ENCODE data around the gene SYCE3. TPM values are rescaled to one million over a fixed set of nuclear protein-coding genes. Genes with fewer than 3 reads are reported as not detected.

The SYCE3 gene
- total and polyA plus RNA-seq, 9 of the 15 experiments (the other 6 are each of a cell fraction or from before 2014, with no cell fraction given): 0.56 TPM; not detected in 8

- H3K9me3 ChIP-seq (replicated peaks; ENCODE audit: control insufficient read depth, insufficient read depth, low read depth, low read length): no peaks in the 10 kb centered on the region
- WGBS (ENCODE audit: insufficient coverage, low coverage, missing lambda C conversion rate): 86% methylated on average over 19 of the region's 23 CpGs
- FAIRE-seq: no peak
- H3K9ac ChIP-seq (ENCODE audit: insufficient read depth in 1 of 2, low read depth in 2 of 2, low read length in 2 of 2): no peak overlapping the region
- H4K20me1 ChIP-seq (replicated peaks; ENCODE audit: control insufficient read depth, insufficient read depth, low read length): no peaks in the 10 kb centered on the region
- no peak overlapping the region for H3K4me3 ChIP-seq
- no peak for TF ChIP-seq SRSF3 (IDR thresholded peaks at IDR 0.05; ENCODE audit: insufficient read depth, low read length)
- TF ChIP-seq HNRNPL (IDR thresholded peaks at IDR 0.05; ENCODE audit: low read depth, low read length): no peak
- TF ChIP-seq TGIF2 (CRISPR knock-in tag; IDR thresholded peaks at IDR 0.05): no peak
- DNase-seq (ENCODE audit: extremely low read depth in 1 of 4, low spot score in 3 of 4): no peak
- in situ Hi-C loops (cut with MboI) (no loop called here), intact Hi-C loops (cut with micrococcal nuclease) (no loop called here)
- H3K36me3 ChIP-seq (ENCODE audit: control insufficient read depth, insufficient read depth, low read length): no peaks in the 10 kb centered on the region; the same call in 2 of the 3 replicates
- ATAC-seq: no peak
- peaks cover 6% of the 10 kb centered on the region; the same call in 2 of the 3 replicates for H3K79me2 ChIP-seq (ENCODE audit: control insufficient read depth, insufficient read depth, low read length)
- ChIA-PET POLR2A (interaction anchor here (0.6 to 1.6 kb wide), 2 partner anchors 9 to 104 kb away, joined by 3 to 4 read pairs; no protein-coding TSS in a partner anchor), CTCF (ENCODE audit: low intra/inter-chr PET ratio) (no interaction called here)
- H3K4me1 ChIP-seq (replicated peaks in 1 of 2; ENCODE audit: control insufficient read depth in 2 of 2, insufficient read depth in 2 of 2, low read length in 2 of 2): peaks cover 15 to 20% of the 10 kb centered on the region in 2 experiments; a peak in 4 of 5 replicates
- no peaks in the 10 kb centered on the region for H3K27me3 ChIP-seq (ENCODE audit: control insufficient read depth in 2 of 2, insufficient read depth in 2 of 2, low read length in 2 of 2)
- no peak overlapping the region for H2AFZ ChIP-seq (ENCODE audit: low read depth, low read length)
- H3K27ac ChIP-seq (ENCODE audit: extremely low read depth, low read depth, low read length): no peak overlapping the region
- no peak overlapping the region for H3K4me2 ChIP-seq (ENCODE audit: insufficient read depth, low read length)
- BruUV-seq (replicated peaks): no TSS peak
- H3K9me1 ChIP-seq (ENCODE audit: control insufficient read depth, insufficient read depth, low read length): no peaks in the 10 kb centered on the region
Observed at GRCh38 chr22:50584106-50585096, 21.7 kb upstream of the SYCE3 start.

All from K562 (cell line).